Nephron progenitor cell (in vitro differentiated cells): ENCODE results near the gene PEX11G.
A peak's percentile ranks its signal among the peaks of the same experiment; 100 is the strongest.

Experiments
- DNase-seq: peaks from one replicate; pipeline ENCODE4 v3.0.0; 2021
- H3K27ac Mint-ChIP-seq: 2 replicates; pipeline ENCODE4 v1.8.0; 2021; ENCODE audit warnings: mild to moderate bottlenecking, moderate library complexity, mixed read lengths
- H3K27me3 Mint-ChIP-seq: 2 replicates; pipeline ENCODE4 v1.8.0; 2021; ENCODE audit warnings: mild to moderate bottlenecking, low read depth, mixed read lengths; ENCODE audit not compliant: poor library complexity
- H3K36me3 Mint-ChIP-seq: 2 replicates; pipeline ENCODE4 v1.8.0; 2021; ENCODE audit warnings: low read depth, mixed read lengths
- H3K4me1 Mint-ChIP-seq: 2 replicates; pipeline ENCODE4 v1.8.0; 2021; ENCODE audit warnings: mixed read lengths
- H3K4me3 Mint-ChIP-seq: 2 replicates; pipeline ENCODE4 v1.8.0; 2021; ENCODE audit warnings: mild to moderate bottlenecking, moderate library complexity, mixed read lengths
- H3K9me3 Mint-ChIP-seq: 2 replicates; pipeline ENCODE4 v1.8.0; 2021; ENCODE audit warnings: mild to moderate bottlenecking, moderate library complexity, mixed read lengths
- TF ChIP-seq, protein P1 (sequence below): fragments of 200-600 bp; sonication (generic); IDR thresholded peaks from 2 replicates; pipeline ENCODE4 v1.5.0; 2021; ENCODE audit warnings: antibody characterized with exemption

Gene PEX11G

DNA sequence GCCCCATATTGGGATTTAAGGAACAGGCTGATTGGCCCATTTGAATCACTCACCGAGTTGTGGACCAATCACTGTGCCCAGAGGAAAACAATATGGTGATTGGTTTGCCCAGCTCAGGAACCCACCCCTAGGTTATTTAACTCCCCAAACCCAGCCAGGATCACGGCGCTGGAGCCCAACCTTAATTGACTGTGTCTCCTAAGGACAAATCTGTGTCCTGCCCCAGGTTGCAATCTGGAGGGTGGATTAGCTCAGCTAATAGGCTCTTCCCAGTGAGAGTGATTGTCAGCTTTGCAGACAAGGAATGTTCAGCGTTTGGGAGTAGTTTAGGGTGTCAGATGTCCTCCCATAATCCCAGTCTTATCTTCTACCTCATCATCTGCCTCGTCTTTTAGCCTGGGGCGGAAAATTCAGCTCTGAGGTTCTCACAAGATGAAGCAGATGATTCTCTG, 23.6 kb upstream of the PEX11G start:
- Mint-ChIP-seq H3K4me3 (no peak overlapping the region), H3K9me3 (no peaks in the 10 kb centered on the region), H3K27ac (no peak overlapping the region), H3K4me1 (peaks cover 21% of the 10 kb centered on the region), H3K27me3 (peaks cover 29% of the 10 kb centered on the region), H3K36me3 (no peaks in the 10 kb centered on the region)
- TF ChIP-seq, protein P1, sequence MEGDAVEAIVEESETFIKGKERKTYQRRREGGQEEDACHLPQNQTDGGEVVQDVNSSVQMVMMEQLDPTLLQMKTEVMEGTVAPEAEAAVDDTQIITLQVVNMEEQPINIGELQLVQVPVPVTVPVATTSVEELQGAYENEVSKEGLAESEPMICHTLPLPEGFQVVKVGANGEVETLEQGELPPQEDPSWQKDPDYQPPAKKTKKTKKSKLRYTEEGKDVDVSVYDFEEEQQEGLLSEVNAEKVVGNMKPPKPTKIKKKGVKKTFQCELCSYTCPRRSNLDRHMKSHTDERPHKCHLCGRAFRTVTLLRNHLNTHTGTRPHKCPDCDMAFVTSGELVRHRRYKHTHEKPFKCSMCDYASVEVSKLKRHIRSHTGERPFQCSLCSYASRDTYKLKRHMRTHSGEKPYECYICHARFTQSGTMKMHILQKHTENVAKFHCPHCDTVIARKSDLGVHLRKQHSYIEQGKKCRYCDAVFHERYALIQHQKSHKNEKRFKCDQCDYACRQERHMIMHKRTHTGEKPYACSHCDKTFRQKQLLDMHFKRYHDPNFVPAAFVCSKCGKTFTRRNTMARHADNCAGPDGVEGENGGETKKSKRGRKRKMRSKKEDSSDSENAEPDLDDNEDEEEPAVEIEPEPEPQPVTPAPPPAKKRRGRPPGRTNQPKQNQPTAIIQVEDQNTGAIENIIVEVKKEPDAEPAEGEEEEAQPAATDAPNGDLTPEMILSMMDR = no peak
- DNase-seq = no peak

DNA sequence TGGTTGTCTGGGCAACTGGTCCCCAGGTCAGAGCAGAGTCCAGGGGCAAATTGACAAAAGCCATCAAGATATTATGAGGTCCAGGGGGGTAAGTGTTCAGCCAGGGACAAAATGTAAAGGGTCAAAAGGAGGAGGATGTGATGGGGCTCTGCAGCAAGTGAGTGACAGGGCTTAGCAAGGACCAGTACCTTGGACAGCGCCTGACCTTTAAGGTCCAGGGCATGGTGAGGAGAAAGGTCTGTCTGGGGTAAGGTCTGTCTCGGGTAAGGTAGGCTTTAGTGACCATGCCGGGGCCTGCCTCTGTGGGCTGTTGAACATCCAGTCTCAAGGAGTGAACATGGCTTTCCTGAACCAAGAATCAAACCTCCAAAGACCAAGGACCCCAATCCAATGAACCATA, 20.8 kb upstream of the PEX11G start:
- H3K36me3 Mint-ChIP-seq = no peaks in the 10 kb centered on the region
- peak; percentile 70 for DNase-seq
- no peaks in the 10 kb centered on the region for H3K9me3 Mint-ChIP-seq
- no peak overlapping the region for H3K27ac Mint-ChIP-seq
- H3K4me1 Mint-ChIP-seq = peaks cover under 1% of the 10 kb centered on the region
- H3K27me3 Mint-ChIP-seq = peaks cover 41% of the 10 kb centered on the region
- H3K4me3 Mint-ChIP-seq = no peak overlapping the region
- TF ChIP-seq, protein P1 = no peak

DNA sequence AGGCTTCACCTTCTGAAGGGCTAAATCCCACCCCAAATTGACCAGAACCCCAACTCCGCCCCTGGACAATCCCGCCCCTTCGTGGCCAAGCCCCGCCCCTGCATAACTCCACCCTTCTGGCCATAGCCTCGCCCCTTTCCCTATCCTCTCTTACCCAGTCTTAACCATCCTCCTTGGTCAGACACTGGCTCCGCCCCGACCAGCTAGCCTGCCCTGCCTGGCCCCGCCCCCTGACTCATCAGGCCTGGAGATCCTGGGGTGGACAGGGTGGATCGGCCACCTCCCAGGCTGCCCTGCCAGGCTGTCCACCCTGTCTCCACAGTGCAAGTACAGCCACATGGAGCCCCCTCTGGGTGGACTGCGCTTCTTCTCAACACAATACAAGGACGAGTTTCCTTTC, 19.0 kb upstream of the PEX11G start:
- Mint-ChIP-seq H3K9me3 (no peaks in the 10 kb centered on the region), H3K27ac (no peak overlapping the region), H3K36me3 (no peaks in the 10 kb centered on the region), H3K4me1 (no peaks in the 10 kb centered on the region), H3K4me3 (no peak overlapping the region), H3K27me3 (peaks cover 52% of the 10 kb centered on the region)
- DNase-seq = peak; percentile 72
- TF ChIP-seq, protein P1 = no peak

DNA sequence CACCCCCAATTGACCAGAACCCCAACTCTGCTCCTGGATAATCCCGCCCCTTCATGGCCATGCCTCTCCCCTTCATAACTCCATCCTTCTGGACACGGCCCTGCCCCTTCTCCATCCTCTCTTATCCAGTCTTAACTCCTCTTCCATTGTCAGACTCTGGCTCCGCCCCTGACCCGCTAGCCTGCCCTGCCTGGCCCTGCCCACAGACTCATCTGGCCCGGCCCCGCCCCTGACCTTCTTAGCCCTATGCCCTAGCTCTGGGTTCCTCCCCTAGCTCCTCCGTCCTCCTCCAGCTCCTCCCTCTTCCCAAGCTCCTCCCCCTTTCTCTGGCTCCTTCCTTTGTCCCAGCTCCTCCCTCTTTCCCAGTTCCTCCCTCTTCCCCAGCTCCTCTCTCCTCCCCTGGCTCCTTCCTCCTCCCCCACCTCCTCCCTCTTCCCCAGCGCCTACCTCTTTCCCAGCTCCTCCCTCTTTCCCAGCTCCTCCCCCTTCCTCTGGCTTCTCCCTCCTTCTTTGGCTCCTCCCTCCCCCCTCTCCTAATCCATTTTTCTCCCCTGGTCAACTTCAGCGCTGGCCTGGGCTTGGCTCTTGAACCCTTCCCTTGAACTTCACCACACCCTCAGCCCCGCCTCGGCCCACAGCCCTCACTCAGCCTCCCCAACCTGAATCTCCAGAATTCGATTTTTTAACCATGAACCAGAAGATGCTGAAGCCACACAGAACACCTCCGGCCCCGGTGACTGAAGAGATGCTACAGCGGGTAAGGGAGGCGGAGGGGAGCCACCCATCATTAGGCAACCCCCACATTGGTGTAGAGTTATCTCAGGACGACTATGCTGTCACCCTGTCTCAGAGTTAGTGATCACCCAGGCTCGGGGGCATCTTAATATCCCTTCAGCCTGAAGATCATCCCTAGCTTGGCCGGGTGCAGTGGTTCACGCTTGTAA, 17.8 kb upstream of the PEX11G start:
- peaks cover 61% of the 10 kb centered on the region for H3K27me3 Mint-ChIP-seq
- no peaks in the 10 kb centered on the region for H3K4me1 Mint-ChIP-seq
- H3K9me3 Mint-ChIP-seq = no peaks in the 10 kb centered on the region
- DNase-seq = peak; percentile 81
- TF ChIP-seq, protein P1 = no peak
- no peaks in the 10 kb centered on the region for H3K36me3 Mint-ChIP-seq
- H3K4me3 Mint-ChIP-seq = no peak overlapping the region
- H3K27ac Mint-ChIP-seq = no peak overlapping the region

DNA sequence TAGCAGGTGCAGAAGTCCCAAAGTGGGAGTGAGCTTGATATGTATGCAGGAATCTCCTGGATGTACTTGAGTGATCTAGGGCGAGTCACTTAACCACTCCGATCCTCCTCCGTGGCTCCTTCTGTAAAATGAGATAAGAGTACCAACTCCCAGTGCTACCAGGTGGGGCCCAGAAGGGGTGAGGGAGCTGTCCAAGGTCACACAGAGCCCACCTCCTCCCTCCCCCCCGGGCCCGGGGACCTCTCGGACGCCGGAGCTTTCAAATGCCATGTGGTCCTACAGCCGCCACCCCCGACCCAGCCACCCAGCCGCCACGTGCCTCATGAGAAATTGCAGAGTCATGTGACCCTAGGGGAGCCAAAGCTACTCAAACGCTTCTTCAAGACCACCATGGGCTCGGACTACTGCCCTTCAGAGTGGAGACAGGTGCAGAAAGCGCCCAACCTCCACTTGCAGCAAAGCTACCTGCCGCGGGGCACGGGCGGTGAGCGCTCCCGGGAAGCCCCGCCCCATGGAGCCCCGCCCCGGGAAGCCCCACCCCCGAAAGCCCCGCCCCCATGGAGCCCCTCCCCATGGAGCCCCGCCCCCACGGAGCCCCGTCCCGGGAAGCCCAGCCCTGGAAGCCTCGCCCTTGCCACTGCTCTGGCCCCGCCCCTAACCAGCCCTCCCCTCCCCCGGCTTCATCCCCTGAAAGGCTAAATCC, 17.0 kb upstream of the PEX11G start:
- peaks cover 67% of the 10 kb centered on the region for H3K27me3 Mint-ChIP-seq
- H3K9me3 Mint-ChIP-seq = no peaks in the 10 kb centered on the region
- TF ChIP-seq, protein P1 = no peak
- no peaks in the 10 kb centered on the region for H3K4me1 Mint-ChIP-seq
- H3K4me3 Mint-ChIP-seq = no peak overlapping the region
- H3K27ac Mint-ChIP-seq = no peak overlapping the region
- DNase-seq = peak; percentile 62
- H3K36me3 Mint-ChIP-seq = no peaks in the 10 kb centered on the region
